Epithelial cell of proximal tubule (primary cell): ENCODE results near the gene TAS1R3. TPM values are rescaled to one million over a fixed set of nuclear protein-coding genes. Genes with fewer than 3 reads are reported as not detected.

Source experiments
- DNase-seq: peaks from one replicate; pipeline ENCODE4 v3.0.0-alpha.2; 2011; ENCODE audit warnings: low read depth
- H3K4me3 ChIP-seq: 2 replicates; pipeline ENCODE4 v1.5.1; 2011; ENCODE audit warnings: low read depth, mild to moderate bottlenecking, low read length
- CTCF ChIP-seq: conservative IDR thresholded peaks from 2 replicates; pipeline ENCODE4 v1.5.1; 2012; ENCODE audit warnings: low read depth, mild to moderate bottlenecking, low read length
- total RNA-seq: library from RNA; depleted of rRNA; stranded (reverse); fragments of >200 nt; gene quantifications from 2 replicates; pipeline ENCODE4 v1.2.3, GENCODE V29; 2015

The TAS1R3 gene
- total RNA-seq, 1 donor from 2014 or later, result not detected

DNA sequence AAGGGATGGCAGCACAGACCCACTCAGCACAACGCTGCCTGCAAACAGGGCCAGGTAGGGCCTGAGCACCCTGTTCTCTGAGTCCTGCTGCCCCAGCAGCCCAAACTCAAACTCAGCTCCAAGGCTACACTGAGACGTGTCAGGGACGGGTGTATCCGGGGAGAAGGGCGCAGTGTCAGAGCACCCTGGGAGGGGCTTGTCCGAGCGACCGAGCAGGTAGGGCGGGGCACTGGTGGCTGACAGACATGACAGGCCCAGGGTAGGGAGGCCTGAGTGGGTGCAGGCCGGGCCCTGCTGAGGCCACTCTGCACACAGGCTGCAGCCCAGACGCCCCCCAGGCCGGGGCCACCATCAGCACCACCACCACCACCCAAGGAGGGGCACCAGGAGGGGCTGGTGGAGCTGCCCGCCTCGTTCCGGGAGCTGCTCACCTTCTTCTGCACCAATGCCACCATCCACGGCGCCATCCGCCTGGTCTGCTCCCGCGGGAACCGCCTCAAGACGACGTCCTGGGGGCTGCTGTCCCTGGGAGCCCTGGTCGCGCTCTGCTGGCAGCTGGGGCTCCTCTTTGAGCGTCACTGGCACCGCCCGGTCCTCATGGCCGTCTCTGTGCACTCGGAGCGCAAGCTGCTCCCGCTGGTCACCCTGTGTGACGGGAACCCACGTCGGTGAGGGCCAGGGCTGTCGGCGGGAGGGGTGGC lies 45.3 kb upstream of the TAS1R3 start:
- TF ChIP-seq CTCF, result no peak
- DNase-seq, result no peak
- H3K4me3 ChIP-seq, result no peak overlapping the region

DNA sequence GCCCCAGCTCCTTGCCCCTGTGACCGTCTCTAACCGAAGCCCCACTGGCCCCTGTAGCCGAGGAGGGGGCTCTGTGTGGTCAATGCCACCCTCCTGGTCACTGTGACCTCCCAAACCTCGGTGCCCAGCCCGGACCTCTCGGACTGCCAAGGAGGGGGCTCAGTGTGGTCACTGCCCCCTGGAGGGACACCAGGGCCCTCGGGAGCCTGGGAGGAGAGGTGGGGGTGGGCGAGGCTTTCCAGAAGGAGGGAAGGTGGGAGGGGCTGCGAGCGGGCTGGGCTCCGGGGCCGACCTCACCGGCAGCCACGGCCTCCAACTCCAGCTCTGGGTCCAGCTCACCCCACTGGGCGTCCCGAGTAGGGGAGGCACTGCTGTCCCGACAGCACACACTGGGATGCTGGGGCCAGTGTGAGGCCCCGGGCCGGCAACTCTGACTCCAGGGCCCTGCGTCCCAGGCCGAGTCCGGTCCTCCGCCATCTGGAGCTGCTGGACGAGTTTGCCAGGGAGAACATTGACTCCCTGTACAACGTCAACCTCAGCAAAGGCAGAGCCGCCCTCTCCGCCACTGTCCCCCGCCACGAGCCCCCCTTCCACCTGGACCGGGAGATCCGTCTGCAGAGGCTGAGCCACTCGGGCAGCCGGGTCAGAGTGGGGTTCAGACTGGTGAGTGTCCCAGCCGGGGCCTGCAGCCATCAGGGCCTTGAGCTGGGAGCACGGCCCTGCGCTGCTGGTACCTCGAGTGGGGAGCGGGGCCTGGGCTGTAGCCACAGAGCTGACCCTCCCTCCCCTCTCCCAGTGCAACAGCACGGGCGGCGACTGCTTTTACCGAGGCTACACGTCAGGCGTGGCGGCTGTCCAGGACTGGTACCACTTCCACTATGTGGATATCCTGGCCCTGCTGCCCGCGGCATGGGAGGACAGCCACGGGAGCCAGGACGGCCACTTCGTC lies 44.5 kb upstream of the TAS1R3 start:
- DNase-seq, result no peak
- TF ChIP-seq CTCF, result no peak
- no peak overlapping the region for H3K4me3 ChIP-seq

DNA sequence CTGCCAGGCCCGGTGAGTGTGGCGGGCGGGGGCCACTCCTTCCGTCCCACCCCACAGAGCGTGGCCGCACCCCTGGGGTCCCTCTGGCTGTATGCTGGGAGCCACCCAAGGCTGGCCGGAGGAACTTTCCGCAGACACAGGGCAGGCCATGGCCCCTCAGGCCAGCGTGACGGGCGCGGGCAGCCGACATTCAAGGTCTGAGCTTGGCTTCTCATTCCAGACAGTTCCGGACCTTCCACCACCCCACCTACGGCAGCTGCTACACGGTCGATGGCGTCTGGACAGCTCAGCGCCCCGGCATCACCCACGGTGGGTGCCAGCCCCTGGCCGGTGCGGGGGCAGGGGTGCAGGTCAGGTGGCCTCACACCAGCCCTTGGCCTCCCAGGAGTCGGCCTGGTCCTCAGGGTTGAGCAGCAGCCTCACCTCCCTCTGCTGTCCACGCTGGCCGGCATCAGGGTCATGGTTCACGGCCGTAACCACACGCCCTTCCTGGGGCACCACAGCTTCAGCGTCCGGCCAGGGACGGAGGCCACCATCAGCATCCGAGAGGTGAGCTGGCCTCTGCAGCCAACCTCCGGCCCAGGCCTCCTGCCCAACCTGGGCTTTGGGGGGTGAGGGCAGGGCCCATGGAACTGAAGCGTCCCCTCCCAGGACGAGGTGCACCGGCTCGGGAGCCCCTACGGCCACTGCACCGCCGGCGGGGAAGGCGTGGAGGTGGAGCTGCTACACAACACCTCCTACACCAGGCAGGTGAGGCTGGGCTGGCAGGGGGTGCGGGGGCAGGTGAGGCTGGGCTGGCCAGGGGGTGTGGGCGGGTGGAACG lies 43.6 kb upstream of the TAS1R3 start:
- no peak for DNase-seq
- H3K4me3 ChIP-seq, result no peak overlapping the region
- TF ChIP-seq CTCF, result no peak

GRCh38 chr1:1290238-1290731 lies 40.8 kb upstream of the TAS1R3 start:
- peak; percentile 60 for TF ChIP-seq CTCF

DNA sequence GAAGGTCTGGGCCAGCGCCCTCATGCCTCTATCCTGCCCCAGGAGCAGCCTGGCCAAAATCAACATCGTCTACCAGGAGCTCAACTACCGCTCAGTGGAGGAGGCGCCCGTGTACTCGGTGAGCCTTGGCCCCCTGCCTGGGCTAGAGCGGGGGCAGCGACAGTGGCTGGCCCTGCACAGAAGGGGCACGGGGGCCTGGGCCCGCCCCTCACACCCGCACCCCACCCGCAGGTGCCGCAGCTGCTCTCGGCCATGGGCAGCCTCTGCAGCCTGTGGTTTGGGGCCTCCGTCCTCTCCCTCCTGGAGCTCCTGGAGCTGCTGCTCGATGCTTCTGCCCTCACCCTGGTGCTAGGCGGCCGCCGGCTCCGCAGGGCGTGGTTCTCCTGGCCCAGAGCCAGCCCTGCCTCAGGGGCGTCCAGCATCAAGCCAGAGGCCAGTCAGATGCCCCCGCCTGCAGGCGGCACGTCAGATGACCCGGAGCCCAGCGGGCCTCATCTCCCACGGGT lies 40.0 kb upstream of the TAS1R3 start:
- no peak for DNase-seq
- H3K4me3 ChIP-seq, result no peak overlapping the region
- no peak for TF ChIP-seq CTCF

More at GRCh38 chr1:1290238-1290731, 40.8 kb upstream of the TAS1R3 start:
- H3K4me3 ChIP-seq, result no peak overlapping the region
- no peak for DNase-seq
